KMS-11 (cell line): ENCODE results near the gene COL25A1.

Experiments used
- H2AFZ ChIP-seq: fragments of 200-600 bp; sonication (generic); 2 replicates; pipeline ENCODE4 v1.6.1; 2016; ENCODE audit warnings: antibody characterized with exemption, mixed run types, low read depth
- H3K27ac ChIP-seq: fragments of 200-600 bp; sonication (generic); 2 replicates; pipeline ENCODE4 v1.6.1; 2016; ENCODE audit warnings: mild to moderate bottlenecking, mixed run types
- H3K27me3 ChIP-seq: fragments of 200-600 bp; sonication (generic); 2 replicates; pipeline ENCODE4 v1.6.1; 2017; ENCODE audit warnings: mild to moderate bottlenecking, low read depth, mixed run types, moderate library complexity; ENCODE audit not compliant: insufficient read depth
- H3K36me3 ChIP-seq: fragments of 200-600 bp; sonication (generic); 2 replicates; pipeline ENCODE4 v1.6.1; 2017; ENCODE audit warnings: mild to moderate bottlenecking, mixed run types; ENCODE audit not compliant: insufficient read depth
- H3K4me1 ChIP-seq: fragments of 200-600 bp; sonication (generic); 2 replicates; pipeline ENCODE4 v1.6.1; 2016; ENCODE audit warnings: mild to moderate bottlenecking, low read depth, mixed run types; ENCODE audit not compliant: poor library complexity, severe bottlenecking
- H3K4me2 ChIP-seq: fragments of 200-600 bp; sonication (generic); 2 replicates; pipeline ENCODE4 v1.7.0; 2016; ENCODE audit warnings: mild to moderate bottlenecking, mixed run types
- H3K4me3 ChIP-seq: fragments of 200-600 bp; sonication (generic); IDR thresholded peaks from 2 replicates; pipeline ENCODE4 v1.6.1; 2017; ENCODE audit warnings: low read depth, low read length, mixed read lengths; ENCODE audit not compliant: insufficient read depth
- H3K79me2 ChIP-seq: fragments of 200-600 bp; sonication (generic); 2 replicates; pipeline ENCODE4 v1.6.1; 2016; ENCODE audit warnings: low read depth, mixed run types; ENCODE audit not compliant: insufficient read depth
- H3K9ac ChIP-seq: fragments of 200-600 bp; sonication (generic); 2 replicates; pipeline ENCODE4 v1.6.1; 2016; ENCODE audit warnings: mild to moderate bottlenecking, mixed run types
- H4K20me1 ChIP-seq: fragments of 200-600 bp; sonication (generic); 2 replicates; pipeline ENCODE4 v1.6.1; 2016; ENCODE audit warnings: mild to moderate bottlenecking, mixed run types; ENCODE audit not compliant: insufficient read depth
- TF ChIP-seq, protein P1 (sequence below): fragments of 200-600 bp; sonication (generic); conservative IDR thresholded peaks from 2 replicates; pipeline ENCODE4 v1.6.1; 2017; ENCODE audit warnings: low read depth, mild to moderate bottlenecking, antibody characterized with exemption, low read length, moderate library complexity, mixed read lengths

The COL25A1 gene

GRCh38 chr4:109205186-109205585 is 97.3 kb downstream of the COL25A1 start:
- no peak overlapping the region for H2AFZ ChIP-seq
- no peak overlapping the region for H3K4me2 ChIP-seq
- no peak overlapping the region for H3K27ac ChIP-seq
- H3K4me1 ChIP-seq, result no peaks in the 10 kb centered on the region
- no peaks in the 10 kb centered on the region for H4K20me1 ChIP-seq
- TF ChIP-seq, protein P1, sequence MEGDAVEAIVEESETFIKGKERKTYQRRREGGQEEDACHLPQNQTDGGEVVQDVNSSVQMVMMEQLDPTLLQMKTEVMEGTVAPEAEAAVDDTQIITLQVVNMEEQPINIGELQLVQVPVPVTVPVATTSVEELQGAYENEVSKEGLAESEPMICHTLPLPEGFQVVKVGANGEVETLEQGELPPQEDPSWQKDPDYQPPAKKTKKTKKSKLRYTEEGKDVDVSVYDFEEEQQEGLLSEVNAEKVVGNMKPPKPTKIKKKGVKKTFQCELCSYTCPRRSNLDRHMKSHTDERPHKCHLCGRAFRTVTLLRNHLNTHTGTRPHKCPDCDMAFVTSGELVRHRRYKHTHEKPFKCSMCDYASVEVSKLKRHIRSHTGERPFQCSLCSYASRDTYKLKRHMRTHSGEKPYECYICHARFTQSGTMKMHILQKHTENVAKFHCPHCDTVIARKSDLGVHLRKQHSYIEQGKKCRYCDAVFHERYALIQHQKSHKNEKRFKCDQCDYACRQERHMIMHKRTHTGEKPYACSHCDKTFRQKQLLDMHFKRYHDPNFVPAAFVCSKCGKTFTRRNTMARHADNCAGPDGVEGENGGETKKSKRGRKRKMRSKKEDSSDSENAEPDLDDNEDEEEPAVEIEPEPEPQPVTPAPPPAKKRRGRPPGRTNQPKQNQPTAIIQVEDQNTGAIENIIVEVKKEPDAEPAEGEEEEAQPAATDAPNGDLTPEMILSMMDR, result no peak
- H3K79me2 ChIP-seq, result no peaks in the 10 kb centered on the region
- H3K9ac ChIP-seq, result no peak overlapping the region
- H3K36me3 ChIP-seq, result no peaks in the 10 kb centered on the region
- no peaks in the 10 kb centered on the region for H3K27me3 ChIP-seq
- H3K4me3 ChIP-seq, result no peak overlapping the region

DNA sequence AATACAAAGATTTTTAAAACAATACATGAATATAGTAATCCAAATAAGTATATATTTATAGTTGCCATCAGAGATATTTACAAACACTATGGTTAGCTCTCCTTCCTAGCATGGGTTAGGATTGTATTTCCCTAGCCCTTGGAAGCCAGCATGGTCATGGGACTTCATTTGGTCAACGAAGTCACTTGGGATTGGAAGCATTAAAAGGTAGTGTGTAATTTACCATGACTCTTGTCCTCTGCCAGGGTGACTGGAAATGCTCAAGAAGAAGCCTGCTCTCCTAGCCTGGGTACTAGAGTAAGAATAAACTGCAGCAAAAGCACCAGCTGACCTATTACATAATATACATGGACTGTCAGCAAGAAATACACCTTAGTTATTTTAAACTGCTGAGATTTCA is 102.9 kb downstream of the COL25A1 start:
- no peak overlapping the region for H3K27ac ChIP-seq

GRCh38 chr4:109195646-109196045 is 106.8 kb downstream of the COL25A1 start:
- TF ChIP-seq, protein P1, result no peak
- no peak overlapping the region for H2AFZ ChIP-seq
- no peak overlapping the region for H3K9ac ChIP-seq

More for the DNA sequence above, 102.9 kb downstream of the COL25A1 start:
- Histone ChIP-seq H3K9ac (no peak overlapping the region), H3K4me1 (no peaks in the 10 kb centered on the region), H3K4me2 (no peak overlapping the region), H2AFZ (no peak overlapping the region), H3K79me2 (no peaks in the 10 kb centered on the region), H4K20me1 (no peaks in the 10 kb centered on the region), H3K4me3 (no peak overlapping the region), H3K36me3 (no peaks in the 10 kb centered on the region), H3K27me3 (no peaks in the 10 kb centered on the region)
- TF ChIP-seq, protein P1, result no peak

GRCh38 chr4:109191216-109191615 is 111.2 kb downstream of the COL25A1 start:
- Histone ChIP-seq H4K20me1 (no peaks in the 10 kb centered on the region), H3K36me3 (no peaks in the 10 kb centered on the region), H3K27ac (no peak overlapping the region), H3K79me2 (no peaks in the 10 kb centered on the region), H3K4me3 (no peak overlapping the region), H3K27me3 (no peaks in the 10 kb centered on the region), H2AFZ (no peak overlapping the region), H3K4me2 (no peak overlapping the region), H3K9ac (no peak overlapping the region), H3K4me1 (no peaks in the 10 kb centered on the region)
- TF ChIP-seq, protein P1, result no peak

More at GRCh38 chr4:109195646-109196045, 106.8 kb downstream of the COL25A1 start:
- Histone ChIP-seq H3K36me3 (no peaks in the 10 kb centered on the region), H3K4me2 (no peak overlapping the region), H3K27me3 (no peaks in the 10 kb centered on the region), H3K79me2 (no peaks in the 10 kb centered on the region), H3K27ac (no peak overlapping the region), H3K4me3 (no peak overlapping the region), H4K20me1 (no peaks in the 10 kb centered on the region), H3K4me1 (no peaks in the 10 kb centered on the region)
